ENCODE measurements around the gene MRPS30.
"Not testable (repeated sequence)": the region's sequence is repeated elsewhere in the genome, so short reads cannot be mapped to it uniquely, and the experiment has no call there.

Gene MRPS30

GRCh38 chr5:44814761-44815160 is 6.0 kb downstream of the MRPS30 start:
- H2BK5ac ChIP-seq (ENCODE audit: low read length), result no peak overlapping the region
- no peak overlapping the region for H2AFZ ChIP-seq (ENCODE audit: low read length)
- H4K91ac ChIP-seq (ENCODE audit: low read depth, low read length, poor library complexity), result no peak overlapping the region
- no peaks in the 10 kb centered on the region for H3K79me1 ChIP-seq (ENCODE audit: low read depth, low read length)
- no peaks in the 10 kb centered on the region for H3K27me3 ChIP-seq (ENCODE audit: control insufficient read depth in 3 of 3, insufficient read depth in 3 of 3, low read depth in 1 of 3, low read length in 3 of 3)
- H2AK5ac ChIP-seq (ENCODE audit: low read depth, low read length), result no peak overlapping the region
- H3K36me3 ChIP-seq (replicated peaks in 1 of 2; ENCODE audit: control insufficient read depth in 2 of 2, insufficient read depth in 2 of 2, low read length in 2 of 2), result peaks cover 4 to 94% of the 10 kb centered on the region in 2 donors
- H2BK12ac ChIP-seq (ENCODE audit: low read length), result no peak overlapping the region
- H3K4me3 ChIP-seq (ENCODE audit: low read length in 2 of 2), result no peak overlapping the region
- H3K4me2 ChIP-seq (ENCODE audit: insufficient read depth, low read length, poor library complexity, severe bottlenecking), result no peak overlapping the region
- no CpG with 5 or more reads among the region's 2 CpGs for WGBS, 2 donors (ENCODE audit: extremely low coverage in 2 of 2, insufficient read length in 2 of 2, insufficient replicate concordance in 1 of 2)
- H3K14ac ChIP-seq (ENCODE audit: low read length), result no peak overlapping the region
- H3K9me3 ChIP-seq (replicated peaks in 1 of 2; ENCODE audit: control insufficient read depth in 2 of 2, insufficient read depth in 1 of 2, low read depth in 1 of 2, low read length in 2 of 2), result no peaks in the 10 kb centered on the region
- no peak overlapping the region for H2BK15ac ChIP-seq (ENCODE audit: low read length)
- no peak for DNase-seq (ENCODE audit: low spot score)
- no peak overlapping the region for H4K8ac ChIP-seq (ENCODE audit: low read depth, low read length)
- no peak overlapping the region for H3K9ac ChIP-seq (ENCODE audit: low read depth, low read length, poor library complexity)
- no peak overlapping the region for H3K18ac ChIP-seq (ENCODE audit: low read length)
- no peak overlapping the region for H3K4ac ChIP-seq (ENCODE audit: low read length)
- H2BK120ac ChIP-seq (ENCODE audit: low read depth, low read length), result no peak overlapping the region
- H3K27ac ChIP-seq (replicated peaks; ENCODE audit: low read length), result no peak overlapping the region
- peaks cover 0 to 3% of the 10 kb centered on the region in 2 donors for H3K4me1 ChIP-seq (ENCODE audit: control insufficient read depth in 2 of 2, insufficient read depth in 1 of 2, low read depth in 1 of 2, low read length in 2 of 2)
- no peak overlapping the region for H3K23ac ChIP-seq (ENCODE audit: low read depth, low read length, poor library complexity)

GRCh38 chr5:44821164-44821563 is 12.4 kb downstream of the MRPS30 start:
- H3K4me3 ChIP-seq (ENCODE audit: low read length in 2 of 2), result no peak overlapping the region
- H3K18ac ChIP-seq (ENCODE audit: low read length), result no peak overlapping the region
- DNase-seq (ENCODE audit: low spot score), result no peak
- no peak overlapping the region for H3K23ac ChIP-seq (ENCODE audit: low read depth, low read length, poor library complexity)
- no peak overlapping the region for H3K14ac ChIP-seq (ENCODE audit: low read length)
- no peak overlapping the region for H2BK5ac ChIP-seq (ENCODE audit: low read length)
- no peaks in the 10 kb centered on the region for H3K27me3 ChIP-seq (ENCODE audit: control insufficient read depth in 3 of 3, insufficient read depth in 3 of 3, low read depth in 1 of 3, low read length in 3 of 3)
- H4K91ac ChIP-seq (ENCODE audit: low read depth, low read length, poor library complexity), result no peak overlapping the region
- no peak overlapping the region for H4K8ac ChIP-seq (ENCODE audit: low read depth, low read length)
- H3K4ac ChIP-seq (ENCODE audit: low read length), result no peak overlapping the region
- no peak overlapping the region for H3K9ac ChIP-seq (ENCODE audit: low read depth, low read length, poor library complexity)
- no peak overlapping the region for H2AFZ ChIP-seq (ENCODE audit: low read length)
- no peak overlapping the region for H3K27ac ChIP-seq (replicated peaks; ENCODE audit: low read length)
- WGBS, 2 donors (ENCODE audit: extremely low coverage in 2 of 2, insufficient read length in 2 of 2, insufficient replicate concordance in 1 of 2), result no CpG with 5 or more reads among the region's 1 CpG
- peaks cover 3 to 79% of the 10 kb centered on the region in 2 donors for H3K36me3 ChIP-seq (replicated peaks in 1 of 2; ENCODE audit: control insufficient read depth in 2 of 2, insufficient read depth in 2 of 2, low read length in 2 of 2)
- H2AK5ac ChIP-seq (ENCODE audit: low read depth, low read length), result no peak overlapping the region
- H3K79me1 ChIP-seq (ENCODE audit: low read depth, low read length), result no peaks in the 10 kb centered on the region
- no peak overlapping the region for H2BK120ac ChIP-seq (ENCODE audit: low read depth, low read length)
- no peak overlapping the region for H2BK15ac ChIP-seq (ENCODE audit: low read length)
- no peaks in the 10 kb centered on the region for H3K9me3 ChIP-seq (replicated peaks in 1 of 2; ENCODE audit: control insufficient read depth in 2 of 2, insufficient read depth in 1 of 2, low read depth in 1 of 2, low read length in 2 of 2)
- no peak overlapping the region for H2BK12ac ChIP-seq (ENCODE audit: low read length)
- no peaks in the 10 kb centered on the region for H3K4me1 ChIP-seq (ENCODE audit: control insufficient read depth in 2 of 2, insufficient read depth in 1 of 2, low read depth in 1 of 2, low read length in 2 of 2)
- no peak overlapping the region for H3K4me2 ChIP-seq (ENCODE audit: insufficient read depth, low read length, poor library complexity, severe bottlenecking)

GRCh38 chr5:44824662-44825061 is 15.9 kb downstream of the MRPS30 start:
- not testable (repeated sequence) for H3K27me3 ChIP-seq (ENCODE audit: control insufficient read depth in 3 of 3, insufficient read depth in 3 of 3, low read depth in 1 of 3, low read length in 3 of 3); H2AK5ac ChIP-seq (ENCODE audit: low read depth, low read length); H3K18ac ChIP-seq (ENCODE audit: low read length); H2BK15ac ChIP-seq (ENCODE audit: low read length); H3K9ac ChIP-seq (ENCODE audit: low read depth, low read length, poor library complexity); H3K23ac ChIP-seq (ENCODE audit: low read depth, low read length, poor library complexity); H2BK120ac ChIP-seq (ENCODE audit: low read depth, low read length); H3K79me1 ChIP-seq (ENCODE audit: low read depth, low read length); H3K4ac ChIP-seq (ENCODE audit: low read length); H3K14ac ChIP-seq (ENCODE audit: low read length); H2AFZ ChIP-seq (ENCODE audit: low read length); H3K27ac ChIP-seq (replicated peaks; ENCODE audit: low read length); H3K9me3 ChIP-seq (replicated peaks in 1 of 2; ENCODE audit: control insufficient read depth in 2 of 2, insufficient read depth in 1 of 2, low read depth in 1 of 2, low read length in 2 of 2); H2BK5ac ChIP-seq (ENCODE audit: low read length); H4K91ac ChIP-seq (ENCODE audit: low read depth, low read length, poor library complexity); H3K4me2 ChIP-seq (ENCODE audit: insufficient read depth, low read length, poor library complexity, severe bottlenecking); H3K4me3 ChIP-seq (ENCODE audit: low read length in 2 of 2); H3K4me1 ChIP-seq (ENCODE audit: control insufficient read depth in 2 of 2, insufficient read depth in 1 of 2, low read depth in 1 of 2, low read length in 2 of 2); H4K8ac ChIP-seq (ENCODE audit: low read depth, low read length); DNase-seq (ENCODE audit: low spot score); H2BK12ac ChIP-seq (ENCODE audit: low read length)
- no CpG with 5 or more reads among the region's 3 CpGs for WGBS, 2 donors (ENCODE audit: extremely low coverage in 2 of 2, insufficient read length in 2 of 2, insufficient replicate concordance in 1 of 2)
- peaks cover 3 to 44% of the 10 kb centered on the region in 2 donors for H3K36me3 ChIP-seq (replicated peaks in 1 of 2; ENCODE audit: control insufficient read depth in 2 of 2, insufficient read depth in 2 of 2, low read length in 2 of 2)

- no peak for DNase-seq (ENCODE audit: low spot score)
- no peak overlapping the region for H3K14ac ChIP-seq (ENCODE audit: low read length)
- no peak overlapping the region for H4K8ac ChIP-seq (ENCODE audit: low read depth, low read length)
- H3K27me3 ChIP-seq (ENCODE audit: control insufficient read depth in 3 of 3, insufficient read depth in 3 of 3, low read depth in 1 of 3, low read length in 3 of 3), result no peaks in the 10 kb centered on the region
- H3K9ac ChIP-seq (ENCODE audit: low read depth, low read length, poor library complexity), result no peak overlapping the region
- H2AFZ ChIP-seq (ENCODE audit: low read length), result no peak overlapping the region
- no peak overlapping the region for H3K4ac ChIP-seq (ENCODE audit: low read length)
- H3K23ac ChIP-seq (ENCODE audit: low read depth, low read length, poor library complexity), result no peak overlapping the region
- H3K4me3 ChIP-seq (ENCODE audit: low read length in 2 of 2), result no peak overlapping the region
- H2BK15ac ChIP-seq (ENCODE audit: low read length), result no peak overlapping the region
- no peak overlapping the region for H2AK5ac ChIP-seq (ENCODE audit: low read depth, low read length)
- H2BK120ac ChIP-seq (ENCODE audit: low read depth, low read length), result no peak overlapping the region
- no CpG with 5 or more reads among the region's 3 CpGs for WGBS, 2 donors (ENCODE audit: extremely low coverage in 2 of 2, insufficient read length in 2 of 2, insufficient replicate concordance in 1 of 2)
- H4K91ac ChIP-seq (ENCODE audit: low read depth, low read length, poor library complexity), result no peak overlapping the region
- H3K36me3 ChIP-seq (replicated peaks in 1 of 2; ENCODE audit: control insufficient read depth in 2 of 2, insufficient read depth in 2 of 2, low read length in 2 of 2), result peaks cover 0 to 15% of the 10 kb centered on the region in 2 donors
- H3K27ac ChIP-seq (replicated peaks; ENCODE audit: low read length), result no peak overlapping the region
- no peak overlapping the region for H3K4me2 ChIP-seq (ENCODE audit: insufficient read depth, low read length, poor library complexity, severe bottlenecking)
- no peak overlapping the region for H3K18ac ChIP-seq (ENCODE audit: low read length)
- H3K9me3 ChIP-seq (replicated peaks in 1 of 2; ENCODE audit: control insufficient read depth in 2 of 2, insufficient read depth in 1 of 2, low read depth in 1 of 2, low read length in 2 of 2), result no peaks in the 10 kb centered on the region
- no peak overlapping the region for H2BK12ac ChIP-seq (ENCODE audit: low read length)
- H2BK5ac ChIP-seq (ENCODE audit: low read length), result no peak overlapping the region
- H3K4me1 ChIP-seq (ENCODE audit: control insufficient read depth in 2 of 2, insufficient read depth in 1 of 2, low read depth in 1 of 2, low read length in 2 of 2), result no peaks in the 10 kb centered on the region
- H3K79me1 ChIP-seq (ENCODE audit: low read depth, low read length), result no peaks in the 10 kb centered on the region
Observed at GRCh38 chr5:44827681-44828080, 18.9 kb downstream of the MRPS30 start.

All from neuronal stem cell (in vitro differentiated cells).